GM12891 (cell line): ENCODE results near the gene VWF.

Source experiments
- PAX5 ChIP-seq: IDR thresholded peaks from 2 replicates; pipeline ENCODE4 v1.6.1; 2011; ENCODE audit warnings: low read length, moderate library complexity, mild to moderate bottlenecking; ENCODE audit not compliant: insufficient read depth, severe bottlenecking
- POLR2A ChIP-seq: IDR thresholded peaks from 2 replicates; pipeline ENCODE4 v1.6.1; 2011; ENCODE audit warnings: low read depth, low read length, control low read depth
- POLR2AphosphoS5 ChIP-seq: IDR thresholded peaks from 2 replicates; pipeline ENCODE4 v1.6.1; 2011; ENCODE audit warnings: low read depth, low read length, control low read depth
- POU2F2 ChIP-seq: IDR thresholded peaks from 2 replicates; pipeline ENCODE4 v1.6.1; 2011; ENCODE audit warnings: low read depth, mild to moderate bottlenecking, control low read depth, low read length, moderate library complexity
- SPI1 ChIP-seq: IDR thresholded peaks from 2 replicates; pipeline ENCODE4 v1.6.1; 2011; ENCODE audit warnings: low read depth, low read length, control low read depth
- TAF1 ChIP-seq: IDR thresholded peaks from 2 replicates; pipeline ENCODE4 v1.6.1; 2011; ENCODE audit warnings: low read depth, low read length, control low read depth

DNA sequence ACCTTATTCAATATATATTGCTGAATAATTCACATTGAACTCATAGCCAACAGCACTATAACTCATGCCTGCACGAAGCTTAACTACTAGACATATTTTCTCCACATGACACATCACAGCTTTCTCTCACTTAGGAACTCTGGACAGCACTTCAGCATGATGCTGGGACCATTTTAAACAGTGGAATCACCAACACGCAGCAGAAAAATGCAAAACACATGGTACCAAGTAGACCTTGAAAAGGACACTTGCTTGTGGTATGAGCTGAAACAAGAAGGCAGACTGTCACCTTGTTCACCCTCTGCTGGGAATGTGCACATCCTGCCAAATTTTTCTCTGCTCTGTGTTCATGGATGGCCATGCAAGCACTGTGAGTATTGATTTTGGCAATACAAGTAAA is 40.9 kb upstream of the VWF start:
- no peak for TF ChIP-seq POLR2A
- no peak for TF ChIP-seq POLR2AphosphoS5
- no peak for TF ChIP-seq TAF1
- TF ChIP-seq PAX5 = no peak
- no peak for TF ChIP-seq SPI1
- TF ChIP-seq POU2F2 = no peak
